Activated naive CD8-positive, alpha-beta T cell treated with anti-CD3 and anti-CD28 coated beads, Interleukin-2, amount 50 U/mL, for 24 hours (primary cell): ENCODE results near the gene CDH26.

ENCODE experiments used
- ATAC-seq: fragments of 150-1000 bp; cut with Tn5 transposase; one replicate; pipeline ENCODE4 v1.10.0; 2021
- DNase-seq: peaks from one replicate; pipeline ENCODE4 v3.0.0; 2021
- H3K27ac Mint-ChIP-seq: one replicate; pipeline ENCODE4 v1.8.0; 2021; ENCODE audit warnings: mild to moderate bottlenecking, mixed read lengths
- H3K27me3 Mint-ChIP-seq: one replicate; pipeline ENCODE4 v1.8.0; 2021; ENCODE audit warnings: mixed read lengths
- H3K36me3 Mint-ChIP-seq: one replicate; pipeline ENCODE4 v1.8.0; 2021; ENCODE audit warnings: low read depth, mixed read lengths
- H3K4me1 Mint-ChIP-seq: one replicate; pipeline ENCODE4 v1.8.0; 2021; ENCODE audit warnings: mixed read lengths
- H3K4me3 Mint-ChIP-seq: one replicate; pipeline ENCODE4 v1.8.0; 2021; ENCODE audit warnings: mild to moderate bottlenecking, moderate library complexity, mixed read lengths
- H3K9me3 Mint-ChIP-seq: one replicate; pipeline ENCODE4 v1.8.0; 2021; ENCODE audit warnings: mixed read lengths

Gene CDH26

DNA sequence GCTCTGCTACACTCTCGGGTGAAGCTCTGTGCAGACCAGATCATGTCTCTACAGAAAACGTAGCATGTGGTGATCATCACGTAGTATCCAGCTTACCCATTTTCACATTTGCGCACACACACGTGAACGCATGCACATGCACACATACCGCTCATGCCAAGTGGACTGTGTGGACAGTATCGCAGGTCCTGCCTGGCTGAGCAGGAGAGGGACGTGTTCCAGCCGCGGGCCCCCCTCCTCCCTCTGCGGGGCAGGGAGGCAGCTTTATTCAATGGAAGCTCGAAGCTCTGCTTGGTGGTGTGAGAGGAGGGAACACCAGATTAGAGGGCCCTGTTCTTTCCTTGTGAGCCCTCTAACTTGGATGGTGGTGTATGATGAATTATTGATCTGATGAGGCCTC, 51.1 kb downstream of the CDH26 start:
- no peak overlapping the region for H3K4me3 Mint-ChIP-seq
- peaks cover 3% of the 10 kb centered on the region for H3K27me3 Mint-ChIP-seq

GRCh38 chr20:60009826-60010616, 51.8 kb downstream of the CDH26 start:
- no peak for DNase-seq
- H3K27me3 Mint-ChIP-seq = peaks cover 3% of the 10 kb centered on the region
- ATAC-seq = no peak
- H3K4me1 Mint-ChIP-seq = peaks cover 21% of the 10 kb centered on the region
- no peak overlapping the region for H3K4me3 Mint-ChIP-seq
- H3K27ac Mint-ChIP-seq = no peak overlapping the region
- no peaks in the 10 kb centered on the region for H3K36me3 Mint-ChIP-seq
- no peaks in the 10 kb centered on the region for H3K9me3 Mint-ChIP-seq

More for the DNA sequence above, 51.1 kb downstream of the CDH26 start:
- DNase-seq (no peak), ATAC-seq (no peak)
- no peaks in the 10 kb centered on the region for H3K36me3 Mint-ChIP-seq
- H3K27ac Mint-ChIP-seq = no peak overlapping the region
- H3K4me1 Mint-ChIP-seq = peaks cover 21% of the 10 kb centered on the region
- H3K9me3 Mint-ChIP-seq = no peaks in the 10 kb centered on the region

GRCh38 chr20:60010689-60011458, 52.7 kb downstream of the CDH26 start:
- no peaks in the 10 kb centered on the region for H3K36me3 Mint-ChIP-seq
- H3K27me3 Mint-ChIP-seq = peaks cover 3% of the 10 kb centered on the region
- H3K9me3 Mint-ChIP-seq = no peaks in the 10 kb centered on the region
- H3K27ac Mint-ChIP-seq = no peak overlapping the region
- no peak for DNase-seq
- peaks cover 21% of the 10 kb centered on the region for H3K4me1 Mint-ChIP-seq
- no peak for ATAC-seq
- H3K4me3 Mint-ChIP-seq = no peak overlapping the region

GRCh38 chr20:60011512-60012507, 53.6 kb downstream of the CDH26 start:
- Mint-ChIP-seq H3K4me3 (peak overlapping the region; percentile 22), H3K27me3 (peaks cover 3% of the 10 kb centered on the region), H3K36me3 (peaks cover 2% of the 10 kb centered on the region), H3K4me1 (peaks cover 21% of the 10 kb centered on the region), H3K9me3 (peaks cover 3% of the 10 kb centered on the region), H3K27ac (peak overlapping the region; percentile 13)
- peak; percentile 62 for ATAC-seq
- DNase-seq = peak; percentile 5

DNA sequence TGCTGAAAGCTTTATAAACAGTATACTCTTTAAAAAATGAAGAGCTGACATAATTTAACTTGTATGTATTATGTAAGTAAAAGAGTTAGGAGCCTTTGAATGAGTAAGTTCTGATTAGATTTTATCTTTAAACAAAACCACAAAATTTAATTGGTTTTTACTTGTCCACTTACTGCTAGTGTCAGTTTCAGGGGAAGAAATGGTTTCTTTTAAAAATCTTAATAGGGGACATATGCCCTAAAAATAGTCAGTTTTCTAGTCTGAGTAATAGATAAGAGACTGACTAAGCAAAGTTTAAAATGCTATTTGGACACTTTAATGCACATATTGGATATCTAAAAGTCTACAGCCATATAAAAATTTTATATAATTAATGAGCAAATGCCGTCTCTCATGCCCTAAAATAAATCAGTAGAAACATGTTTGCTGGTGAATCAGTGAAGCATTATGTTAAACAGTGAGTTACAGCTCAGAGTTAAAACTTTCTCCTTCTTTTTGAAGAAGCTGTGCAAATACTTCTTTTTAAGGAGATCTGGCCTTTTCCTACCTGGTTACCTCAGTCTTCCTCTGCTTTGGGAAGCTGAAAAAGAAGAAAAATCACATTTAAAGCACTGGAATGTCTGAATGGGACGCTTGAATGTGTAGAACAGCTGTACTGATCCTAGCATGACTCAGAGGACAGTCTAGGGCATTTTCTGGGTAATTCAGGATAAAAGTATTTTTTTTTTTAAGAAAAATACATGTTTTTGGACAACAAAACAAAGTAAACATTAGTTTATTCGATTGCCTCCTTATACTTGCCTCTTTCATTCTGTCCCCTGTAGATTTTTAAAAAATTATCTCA, 55.3 kb downstream of the CDH26 start:
- H3K27ac Mint-ChIP-seq = no peak overlapping the region
- peaks cover 21% of the 10 kb centered on the region for H3K4me1 Mint-ChIP-seq
- peaks cover 3% of the 10 kb centered on the region for H3K36me3 Mint-ChIP-seq
- peaks cover 15% of the 10 kb centered on the region for H3K9me3 Mint-ChIP-seq
- H3K4me3 Mint-ChIP-seq = no peak overlapping the region
- H3K27me3 Mint-ChIP-seq = peaks cover 3% of the 10 kb centered on the region
- DNase-seq (no peak), ATAC-seq (no peak)

DNA sequence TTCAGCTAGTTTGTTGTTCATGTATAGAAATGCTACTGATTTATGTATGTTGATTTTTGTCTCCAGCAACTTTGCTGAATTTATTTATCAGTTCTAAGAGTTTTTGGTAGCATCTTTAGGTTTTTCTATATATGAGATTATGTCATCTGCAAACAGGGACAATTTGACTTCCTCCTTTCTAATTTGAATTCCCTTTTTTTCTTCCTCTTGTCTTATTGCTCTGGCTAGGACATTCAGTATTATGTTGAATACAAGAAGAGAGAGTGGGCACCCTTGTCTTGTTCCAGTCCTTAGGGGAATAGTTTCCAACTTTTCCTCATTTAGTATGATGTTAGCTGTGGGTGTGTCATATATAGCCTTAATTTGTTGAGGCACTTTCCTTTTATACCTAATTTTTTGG, 58.2 kb downstream of the CDH26 start:
- peaks cover 22% of the 10 kb centered on the region for H3K9me3 Mint-ChIP-seq
- ATAC-seq (no peak), DNase-seq (no peak)
- H3K4me3 Mint-ChIP-seq = no peak overlapping the region
- peaks cover 8% of the 10 kb centered on the region for H3K36me3 Mint-ChIP-seq
- no peak overlapping the region for H3K27ac Mint-ChIP-seq
- H3K27me3 Mint-ChIP-seq = peaks cover 3% of the 10 kb centered on the region
- peaks cover 12% of the 10 kb centered on the region for H3K4me1 Mint-ChIP-seq

GRCh38 chr20:60020251-60020650, 62.0 kb downstream of the CDH26 start:
- no peak overlapping the region for H3K27ac Mint-ChIP-seq
- no peaks in the 10 kb centered on the region for H3K4me1 Mint-ChIP-seq
- H3K4me3 Mint-ChIP-seq = no peak overlapping the region
- peaks cover 8% of the 10 kb centered on the region for H3K36me3 Mint-ChIP-seq
- no peak for ATAC-seq
- H3K9me3 Mint-ChIP-seq = peaks cover 22% of the 10 kb centered on the region
- no peak for DNase-seq
- no peaks in the 10 kb centered on the region for H3K27me3 Mint-ChIP-seq

DNA sequence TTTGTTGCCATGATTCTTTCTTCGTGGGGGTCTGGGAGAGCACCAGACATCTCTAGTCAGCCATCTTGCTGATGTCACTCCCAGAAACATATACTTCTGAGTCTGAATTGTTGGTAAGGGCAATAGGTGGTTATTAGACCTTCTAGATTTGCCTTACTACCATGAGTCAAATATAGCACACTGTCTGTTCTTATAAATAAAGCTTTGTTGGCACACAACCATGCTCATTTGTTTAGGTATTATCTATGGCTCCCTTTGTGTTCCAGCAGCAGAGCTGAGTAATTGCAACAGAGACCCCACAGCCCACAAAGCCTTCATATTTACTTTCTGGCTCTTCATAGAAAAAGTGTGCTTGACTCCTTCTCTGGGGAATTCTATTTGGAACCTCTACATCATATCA, 62.9 kb downstream of the CDH26 start:
- DNase-seq (no peak), ATAC-seq (no peak)
- Mint-ChIP-seq H3K4me3 (no peak overlapping the region), H3K36me3 (peaks cover 8% of the 10 kb centered on the region), H3K27me3 (no peaks in the 10 kb centered on the region), H3K4me1 (no peaks in the 10 kb centered on the region), H3K27ac (no peak overlapping the region), H3K9me3 (peaks cover 22% of the 10 kb centered on the region)

DNA sequence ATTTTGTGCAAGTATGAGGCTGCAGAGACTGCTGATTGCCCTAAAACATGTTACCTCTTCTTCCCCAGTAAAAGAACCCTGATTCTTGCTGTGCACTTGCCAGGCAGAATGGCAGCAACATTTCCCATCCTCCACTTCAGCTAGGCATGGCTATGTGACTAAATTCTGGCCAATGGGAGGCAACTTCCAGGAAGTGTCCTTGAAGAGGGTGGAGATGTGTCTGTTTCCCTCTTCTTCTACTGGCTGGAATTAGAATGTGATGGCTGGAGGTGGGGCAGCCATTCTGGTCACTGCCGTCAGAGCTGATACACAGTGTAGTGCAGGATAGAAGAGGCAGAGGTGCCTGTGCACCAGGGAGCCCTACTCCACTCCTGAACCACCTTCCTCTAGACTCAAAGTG, 64.6 kb downstream of the CDH26 start:
- DNase-seq (no peak), ATAC-seq (no peak)
- H3K4me3 Mint-ChIP-seq = no peak overlapping the region
- no peaks in the 10 kb centered on the region for H3K27me3 Mint-ChIP-seq
- H3K27ac Mint-ChIP-seq = no peak overlapping the region
- no peaks in the 10 kb centered on the region for H3K4me1 Mint-ChIP-seq
- H3K36me3 Mint-ChIP-seq = peaks cover 7% of the 10 kb centered on the region
- H3K9me3 Mint-ChIP-seq = peaks cover 13% of the 10 kb centered on the region

- Mint-ChIP-seq H3K27me3 (no peaks in the 10 kb centered on the region), H3K27ac (no peak overlapping the region), H3K4me1 (no peaks in the 10 kb centered on the region), H3K36me3 (peaks cover 3% of the 10 kb centered on the region), H3K9me3 (peaks cover 2% of the 10 kb centered on the region), H3K4me3 (no peak overlapping the region)
- ATAC-seq (no peak), DNase-seq (no peak)
Observed at GRCh38 chr20:60024245-60024644, 66.0 kb downstream of the CDH26 start.

DNA sequence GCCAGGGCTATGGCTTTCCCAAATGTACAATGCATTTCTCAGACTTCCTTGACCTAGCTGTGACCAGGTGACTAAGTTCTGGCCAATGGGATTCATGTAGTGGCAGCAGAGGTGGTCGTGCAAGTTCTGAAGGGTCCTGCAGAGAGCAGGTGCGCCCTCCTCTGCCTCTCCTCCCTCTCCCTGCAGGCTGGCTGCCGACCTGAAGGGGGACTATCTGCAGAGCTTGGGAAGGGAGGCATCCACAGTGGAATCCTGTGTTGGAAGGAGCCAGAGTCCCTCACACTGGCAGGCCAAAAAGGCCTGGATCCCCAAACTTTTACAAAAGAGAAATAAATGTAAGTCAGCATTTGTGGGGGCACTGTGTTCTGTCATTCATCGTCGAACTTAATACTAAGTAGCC, 66.6 kb downstream of the CDH26 start:
- no peaks in the 10 kb centered on the region for H3K27me3 Mint-ChIP-seq
- no peaks in the 10 kb centered on the region for H3K9me3 Mint-ChIP-seq
- no peak overlapping the region for H3K4me3 Mint-ChIP-seq
- DNase-seq (no peak), ATAC-seq (no peak)
- H3K4me1 Mint-ChIP-seq = no peaks in the 10 kb centered on the region
- H3K36me3 Mint-ChIP-seq = no peaks in the 10 kb centered on the region
- no peak overlapping the region for H3K27ac Mint-ChIP-seq

GRCh38 chr20:60026010-60026409, 67.8 kb downstream of the CDH26 start:
- no peaks in the 10 kb centered on the region for H3K27me3 Mint-ChIP-seq
- ATAC-seq (no peak), DNase-seq (no peak)
- no peaks in the 10 kb centered on the region for H3K36me3 Mint-ChIP-seq
- H3K9me3 Mint-ChIP-seq = no peaks in the 10 kb centered on the region
- no peaks in the 10 kb centered on the region for H3K4me1 Mint-ChIP-seq
- no peak overlapping the region for H3K4me3 Mint-ChIP-seq
- no peak overlapping the region for H3K27ac Mint-ChIP-seq

GRCh38 chr20:60030471-60030870, 72.2 kb downstream of the CDH26 start:
- Mint-ChIP-seq H3K27me3 (no peaks in the 10 kb centered on the region), H3K27ac (no peak overlapping the region), H3K4me3 (no peak overlapping the region), H3K36me3 (peaks cover 2% of the 10 kb centered on the region), H3K4me1 (no peaks in the 10 kb centered on the region), H3K9me3 (no peaks in the 10 kb centered on the region)
- ATAC-seq (no peak), DNase-seq (no peak)

- H3K27ac Mint-ChIP-seq = no peak overlapping the region
- ATAC-seq (no peak), DNase-seq (no peak)
- H3K36me3 Mint-ChIP-seq = peaks cover 2% of the 10 kb centered on the region
- no peaks in the 10 kb centered on the region for H3K4me1 Mint-ChIP-seq
- no peak overlapping the region for H3K4me3 Mint-ChIP-seq
- no peaks in the 10 kb centered on the region for H3K9me3 Mint-ChIP-seq
- no peaks in the 10 kb centered on the region for H3K27me3 Mint-ChIP-seq
Observed at GRCh38 chr20:60031107-60031506, 72.9 kb downstream of the CDH26 start.
